Endothelial cell of umbilical vein (primary cell): Measurements from ENCODE around the gene SOX11. TPM values are rescaled to one million over a fixed set of nuclear protein-coding genes. Genes with fewer than 3 reads are reported as not detected.

ENCODE experiments used
- BruUV-seq: library from RNA; stranded (reverse); fragments of 400-500 nt; replicated peaks from 2 replicates; lab custom pipeline; 2021; lab: Mats Ljungman, UMichigan
- CTCF ChIA-PET: fragments of 300-600, 350-600 bp; sonication (Branson Sonifier 250); formaldehyde crosslinking; loops from one replicate; lab custom pipeline; 2021; ENCODE audit warnings: antibody characterized with exemption, inconsistent platforms; lab: Charles Lee
- POLR2A ChIA-PET: fragments of 300-600, 350-600 bp; sonication (Branson Sonifier 250); formaldehyde crosslinking; loops from one replicate; lab custom pipeline; 2021; ENCODE audit warnings: antibody characterized with exemption, inconsistent platforms; lab: Charles Lee
- DNase-seq: peaks from one replicate; pipeline ENCODE4 v3.0.0-alpha.2; 2011; ENCODE audit warnings: low read depth, low spot score
- FAIRE-seq: peaks from 2 replicates; lab custom pipeline; 2011; peaks lifted over from hg19 to GRCh38; lab: Jason Lieb, UNC
- H2AFZ ChIP-seq: 2 replicates; pipeline ENCODE4 v1.6.0; 2012; ENCODE audit warnings: low read depth, low read length, control low read depth, inconsistent platforms
- H3K27ac ChIP-seq: 2 replicates; pipeline ENCODE4 v1.5.1; 2011; ENCODE audit warnings: low read depth, mild to moderate bottlenecking, control low read depth, low read length, moderate library complexity; ENCODE audit not compliant: insufficient read depth
- H3K27me3 ChIP-seq, 2 experiments: 2 replicates each; pipeline versions ENCODE4 v1.6.0 to v1.6.1; 2011; ENCODE audit warnings: low read length in 2 of 2, mixed read lengths in 1 of 2; ENCODE audit not compliant: control insufficient read depth in 2 of 2, insufficient read depth in 2 of 2
- H3K36me3 ChIP-seq, 2 experiments: 2 replicates in 1 of 2; 3 replicates in 1 of 2; pipeline ENCODE4 v1.5.1; 2011; ENCODE audit warnings: low read length in 2 of 2, mild to moderate bottlenecking in 1 of 2, moderate library complexity in 1 of 2; ENCODE audit not compliant: control insufficient read depth in 2 of 2, insufficient read depth in 2 of 2; ENCODE audit errors: extremely low read depth in 1 of 2
- H3K4me1 ChIP-seq: 3 replicates; pipeline ENCODE4 v1.5.1; 2011; ENCODE audit warnings: mild to moderate bottlenecking, low read length; ENCODE audit not compliant: control insufficient read depth, insufficient read depth; ENCODE audit errors: extremely low read depth
- H3K4me2 ChIP-seq: 2 replicates; pipeline ENCODE4 v1.6.1; 2011; ENCODE audit warnings: low read length, control low read depth, mixed read lengths; ENCODE audit not compliant: insufficient read depth
- H3K4me3 ChIP-seq, 3 experiments: fragments of 200-600 bp in 1 of 3; sonication (generic), shearing (Covaris generic) in 1 of 3; replicated peaks in 1 of 3; 2 replicates each; pipeline ENCODE4 v1.5.1; 2011 to 2016; ENCODE audit warnings: control low read depth in 3 of 3, low read length in 3 of 3, mild to moderate bottlenecking in 2 of 3, inconsistent platforms in 1 of 3, low read depth in 1 of 3, moderate library complexity in 1 of 3; ENCODE audit not compliant: insufficient read depth in 1 of 3
- H3K79me2 ChIP-seq: 2 replicates; pipeline ENCODE4 v1.6.0; 2012; ENCODE audit warnings: low read length, inconsistent platforms; ENCODE audit not compliant: control insufficient read depth, insufficient read depth
- H3K9ac ChIP-seq: replicated peaks from 2 replicates; pipeline ENCODE3; 2011; ENCODE audit warnings: low read length, control low read depth; ENCODE audit not compliant: insufficient read depth; ENCODE audit errors: extremely low read depth
- H3K9me1 ChIP-seq: replicated peaks from 3 replicates; pipeline ENCODE4 v1.6.0; 2011; ENCODE audit warnings: mild to moderate bottlenecking, low read length; ENCODE audit not compliant: control insufficient read depth, insufficient read depth; ENCODE audit errors: extremely low read depth
- H3K9me3 ChIP-seq: replicated peaks from 2 replicates; pipeline ENCODE4 v1.5.1; 2012; ENCODE audit warnings: low read length, inconsistent platforms; ENCODE audit not compliant: control insufficient read depth, insufficient read depth
- H4K20me1 ChIP-seq: replicated peaks from 2 replicates; pipeline ENCODE3; 2011; ENCODE audit warnings: mild to moderate bottlenecking, low read length; ENCODE audit not compliant: control insufficient read depth, insufficient read depth; ENCODE audit errors: extremely low read depth
- EZH2 ChIP-seq: IDR thresholded peaks from 2 replicates; pipeline ENCODE4 v1.6.1; 2012; ENCODE audit warnings: borderline replicate concordance, low read depth, mild to moderate bottlenecking, moderate library complexity, low read length, inconsistent platforms; ENCODE audit not compliant: severe bottlenecking
- FOS ChIP-seq: IDR thresholded peaks from 2 replicates; pipeline ENCODE4 v1.6.1; 2011; ENCODE audit warnings: mild to moderate bottlenecking, low read length, moderate library complexity, borderline replicate concordance; ENCODE audit not compliant: insufficient read depth
- GATA2 ChIP-seq: IDR thresholded peaks from 2 replicates; pipeline ENCODE4 v1.7.0; 2011; ENCODE audit warnings: low read depth, mild to moderate bottlenecking, moderate library complexity, mixed read lengths, low read length; ENCODE audit not compliant: insufficient read length, insufficient read depth
- JUN ChIP-seq: IDR thresholded peaks from 2 replicates; pipeline ENCODE4 v1.6.1; 2011; ENCODE audit warnings: borderline replicate concordance, low read depth; ENCODE audit not compliant: insufficient read length, insufficient read depth
- MYC ChIP-seq: IDR thresholded peaks from one replicate; pipeline ENCODE4 v1.6.1; 2011; ENCODE audit warnings: mild to moderate bottlenecking, low read depth, low read length
- POLR2A ChIP-seq: IDR thresholded peaks from 2 replicates; pipeline ENCODE4 v1.6.1; 2012; ENCODE audit warnings: low read depth, mild to moderate bottlenecking, control low read depth, low read length
- POLR2AphosphoS5 ChIP-seq: IDR thresholded peaks from 2 replicates; pipeline ENCODE4 v1.6.1; 2012; ENCODE audit warnings: low read depth, mild to moderate bottlenecking, control low read depth, low read length, moderate library complexity; ENCODE audit not compliant: insufficient read depth
- dilution Hi-C: fragments of 300-500 bp; cut with MboI; formaldehyde crosslinking; loops from one replicate; pipeline ENCODE4 v1.15.0; 2019; ENCODE audit warnings: low sequenced_read_pairs; ENCODE audit not compliant: extremely low pct_ligation_motif_present
- intact Hi-C: fragments of 100-400 bp; cut with micrococcal nuclease; formaldehyde crosslinking; loops from one replicate; pipeline ENCODE4 v1.10.0; 2022
- polyA plus RNA-seq, 4 experiments: library from polyadenylated mRNA; depleted of rRNA in 3 of 4; stranded (reverse) in 3 of 4; unstranded in 1 of 4; fragments of >200 nt; gene quantifications; 2 replicates each; pipeline versions ENCODE4 v1.2.1 to v1.2.3, GENCODE V29; 2011 to 2012; ENCODE audit warnings: missing spikeins in 1 of 4
- total RNA-seq: library from RNA; stranded (reverse); gene quantifications from 2 replicates; pipeline ENCODE4 v1.2.3, GENCODE V29; 2021
- TF ChIP-seq, protein P1 (sequence below): IDR thresholded peaks from 2 replicates; pipeline ENCODE4 v1.6.1; 2011; ENCODE audit not compliant: insufficient read depth, insufficient read length
- TF ChIP-seq, protein P2 (sequence below), 2 donors: IDR thresholded peaks; 1 replicate in 1 of 2; 2 replicates in 1 of 2; pipeline ENCODE4 v1.5.1; 2011; ENCODE audit warnings: low read length in 2 of 2, mild to moderate bottlenecking in 2 of 2, moderate library complexity in 2 of 2, control low read depth in 1 of 2, inconsistent platforms in 1 of 2, low read depth in 1 of 2; ENCODE audit not compliant: insufficient read depth in 1 of 2; ENCODE audit errors: extremely low read depth in 1 of 2

Gene SOX11
- total and polyA plus RNA-seq, 2 donors (not counting 3 experiments of a cell fraction or from before 2014, with no cell fraction given) = not detected

DNA sequence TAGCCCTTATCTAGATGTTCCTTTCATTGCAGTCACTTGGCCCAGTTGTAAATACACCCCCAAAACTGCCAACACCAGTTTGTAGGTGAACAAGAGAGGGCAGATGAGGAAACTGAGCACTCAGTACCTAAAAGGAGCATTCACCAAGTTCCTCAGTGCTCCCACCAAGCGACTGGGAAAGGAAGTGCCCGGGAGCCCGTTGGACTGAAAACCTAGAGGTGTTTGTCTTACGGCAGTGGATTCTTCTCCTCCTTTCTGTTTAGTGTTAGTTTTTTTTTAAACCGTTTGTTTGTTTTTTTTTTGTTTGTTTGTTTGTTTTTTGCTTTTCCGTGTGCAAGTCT is 43.3 kb downstream of the SOX11 start:
- dilution Hi-C loops (no loop called here), intact Hi-C loops (no loop called here)
- CTCF ChIA-PET = no interaction called here
- Histone ChIP-seq H3K79me2 (no peaks in the 10 kb centered on the region), H3K4me2 (no peak overlapping the region), H3K4me3 (no peak overlapping the region), H3K4me1 (no peaks in the 10 kb centered on the region), H2AFZ (no peak overlapping the region), H3K27ac (no peak overlapping the region), H4K20me1 (no peaks in the 10 kb centered on the region), H3K36me3 (no peaks in the 10 kb centered on the region), H3K9ac (no peak overlapping the region), H3K27me3 (no peaks in the 10 kb centered on the region), H3K9me1 (no peaks in the 10 kb centered on the region), H3K9me3 (peaks cover 3% of the 10 kb centered on the region)
- TF ChIP-seq JUN = no peak
- TF ChIP-seq POLR2A = no peak
- TF ChIP-seq GATA2 = no peak
- TF ChIP-seq, protein P1, sequence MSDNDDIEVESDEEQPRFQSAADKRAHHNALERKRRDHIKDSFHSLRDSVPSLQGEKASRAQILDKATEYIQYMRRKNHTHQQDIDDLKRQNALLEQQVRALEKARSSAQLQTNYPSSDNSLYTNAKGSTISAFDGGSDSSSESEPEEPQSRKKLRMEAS = no peak
- TF ChIP-seq EZH2 = no peak
- TF ChIP-seq POLR2AphosphoS5 = no peak
- TF ChIP-seq, protein P2, sequence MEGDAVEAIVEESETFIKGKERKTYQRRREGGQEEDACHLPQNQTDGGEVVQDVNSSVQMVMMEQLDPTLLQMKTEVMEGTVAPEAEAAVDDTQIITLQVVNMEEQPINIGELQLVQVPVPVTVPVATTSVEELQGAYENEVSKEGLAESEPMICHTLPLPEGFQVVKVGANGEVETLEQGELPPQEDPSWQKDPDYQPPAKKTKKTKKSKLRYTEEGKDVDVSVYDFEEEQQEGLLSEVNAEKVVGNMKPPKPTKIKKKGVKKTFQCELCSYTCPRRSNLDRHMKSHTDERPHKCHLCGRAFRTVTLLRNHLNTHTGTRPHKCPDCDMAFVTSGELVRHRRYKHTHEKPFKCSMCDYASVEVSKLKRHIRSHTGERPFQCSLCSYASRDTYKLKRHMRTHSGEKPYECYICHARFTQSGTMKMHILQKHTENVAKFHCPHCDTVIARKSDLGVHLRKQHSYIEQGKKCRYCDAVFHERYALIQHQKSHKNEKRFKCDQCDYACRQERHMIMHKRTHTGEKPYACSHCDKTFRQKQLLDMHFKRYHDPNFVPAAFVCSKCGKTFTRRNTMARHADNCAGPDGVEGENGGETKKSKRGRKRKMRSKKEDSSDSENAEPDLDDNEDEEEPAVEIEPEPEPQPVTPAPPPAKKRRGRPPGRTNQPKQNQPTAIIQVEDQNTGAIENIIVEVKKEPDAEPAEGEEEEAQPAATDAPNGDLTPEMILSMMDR (IDR thresholded peaks at IDR 0.05; ENCODE audit: extremely low read depth in 1 of 2, insufficient read depth in 1 of 2, low read depth in 1 of 2, low read length in 2 of 2) = no peak
- no peak for TF ChIP-seq FOS
- TF ChIP-seq MYC = no peak
- DNase-seq (no peak), FAIRE-seq (no peak)
- BruUV-seq = no TSS peak
- POLR2A ChIA-PET = no interaction called here
